Transverse colon (tissue), 4 donors: ENCODE measurements around the gene IP6K1.

Experiments used
- POLR2A ChIP-seq: fragments of 450-650 bp; IDR thresholded peaks from one replicate; pipeline ENCODE4 v1.6.1; 2016; ENCODE audit warnings: antibody characterized with exemption, mild to moderate bottlenecking, moderate library complexity
- POLR2AphosphoS5 ChIP-seq, 3 donors: sonication (generic); formaldehyde crosslinking; IDR thresholded peaks; one replicate each; pipeline ENCODE4 v1.6.1; 2016; ENCODE audit warnings: antibody characterized with exemption in 3 of 3
- TF ChIP-seq, protein P1 (sequence below), 5 experiments: fragments of 200-600 bp in 3 of 5; fragments of 450-650 bp in 2 of 5; sonication (generic) in 3 of 5; IDR thresholded peaks; 1 replicate in 2 of 5; 2 replicates in 3 of 5; pipeline ENCODE4 v1.5.1; 2016 to 2017; ENCODE audit warnings: antibody characterized with exemption in 5 of 5, inconsistent platforms in 3 of 5, mild to moderate bottlenecking in 2 of 5, moderate library complexity in 1 of 5

DNA sequence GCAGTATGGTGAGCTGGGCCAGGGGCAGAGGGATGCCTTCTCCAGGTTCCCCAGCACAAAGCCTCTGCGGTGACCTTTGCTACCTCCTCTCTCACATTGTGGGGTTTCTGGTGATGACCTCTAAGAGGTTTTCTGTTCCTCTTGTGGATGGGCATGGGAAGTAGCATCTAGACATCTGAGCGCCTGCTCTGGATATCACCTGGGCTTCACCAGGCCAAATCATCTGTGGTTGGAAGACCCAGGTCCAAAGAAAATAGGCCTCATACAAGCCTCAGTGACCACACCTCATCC lies 105.2 kb downstream of the IP6K1 start:
- TF ChIP-seq, protein P1, sequence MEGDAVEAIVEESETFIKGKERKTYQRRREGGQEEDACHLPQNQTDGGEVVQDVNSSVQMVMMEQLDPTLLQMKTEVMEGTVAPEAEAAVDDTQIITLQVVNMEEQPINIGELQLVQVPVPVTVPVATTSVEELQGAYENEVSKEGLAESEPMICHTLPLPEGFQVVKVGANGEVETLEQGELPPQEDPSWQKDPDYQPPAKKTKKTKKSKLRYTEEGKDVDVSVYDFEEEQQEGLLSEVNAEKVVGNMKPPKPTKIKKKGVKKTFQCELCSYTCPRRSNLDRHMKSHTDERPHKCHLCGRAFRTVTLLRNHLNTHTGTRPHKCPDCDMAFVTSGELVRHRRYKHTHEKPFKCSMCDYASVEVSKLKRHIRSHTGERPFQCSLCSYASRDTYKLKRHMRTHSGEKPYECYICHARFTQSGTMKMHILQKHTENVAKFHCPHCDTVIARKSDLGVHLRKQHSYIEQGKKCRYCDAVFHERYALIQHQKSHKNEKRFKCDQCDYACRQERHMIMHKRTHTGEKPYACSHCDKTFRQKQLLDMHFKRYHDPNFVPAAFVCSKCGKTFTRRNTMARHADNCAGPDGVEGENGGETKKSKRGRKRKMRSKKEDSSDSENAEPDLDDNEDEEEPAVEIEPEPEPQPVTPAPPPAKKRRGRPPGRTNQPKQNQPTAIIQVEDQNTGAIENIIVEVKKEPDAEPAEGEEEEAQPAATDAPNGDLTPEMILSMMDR (IDR thresholded peaks at IDR 0.05): no peak
- no peak for TF ChIP-seq POLR2A
- TF ChIP-seq POLR2AphosphoS5 (IDR thresholded peaks at IDR 0.05): no peak
